Effector memory CD4-positive, alpha-beta T cell (primary cell): Measurements from ENCODE around the gene SETD6.

Source experiments
- DNase-seq, 3 donors: peaks; one replicate each; pipeline ENCODE4 v3.0.0-alpha.2; 2020
- H3K27ac ChIP-seq: 2 replicates; pipeline ENCODE4 v1.7.0; 2013; ENCODE audit warnings: mild to moderate bottlenecking, low read length, moderate library complexity; ENCODE audit not compliant: insufficient read depth, poor library complexity, severe bottlenecking
- H3K27me3 ChIP-seq: replicated peaks from 2 replicates; pipeline ENCODE4 v1.7.0; 2013; ENCODE audit warnings: mild to moderate bottlenecking, low read length; ENCODE audit not compliant: insufficient read depth, control insufficient read depth, poor library complexity, severe bottlenecking
- H3K36me3 ChIP-seq: 2 replicates; pipeline ENCODE4 v1.7.0; 2013; ENCODE audit warnings: mild to moderate bottlenecking, low read length, moderate library complexity; ENCODE audit not compliant: control insufficient read depth, insufficient read depth
- H3K4me1 ChIP-seq: 2 replicates; pipeline ENCODE4 v1.7.0; 2013; ENCODE audit warnings: low read length, mild to moderate bottlenecking; ENCODE audit not compliant: control insufficient read depth, insufficient read depth, poor library complexity, severe bottlenecking
- H3K4me3 ChIP-seq: 2 replicates; pipeline ENCODE4 v1.7.0; 2013; ENCODE audit warnings: low read length, low read depth, mild to moderate bottlenecking; ENCODE audit not compliant: insufficient read depth, poor library complexity, severe bottlenecking
- H3K9me3 ChIP-seq: 2 replicates; pipeline ENCODE4 v1.7.0; 2013; ENCODE audit warnings: mild to moderate bottlenecking, low read length, moderate library complexity; ENCODE audit not compliant: control insufficient read depth

Gene SETD6

GRCh38 chr16:58501242-58502131 is 13.8 kb upstream of the SETD6 start:
- H3K4me3 ChIP-seq = peak overlapping the region; percentile 64
- H3K27me3 ChIP-seq = peaks cover 5% of the 10 kb centered on the region
- peaks cover 19% of the 10 kb centered on the region for H3K4me1 ChIP-seq
- H3K27ac ChIP-seq = peak overlapping the region; percentile 4
- H3K36me3 ChIP-seq = no peaks in the 10 kb centered on the region
- H3K9me3 ChIP-seq = no peaks in the 10 kb centered on the region
- peak in 2 of 3 donors; percentile 24 to 46 for DNase-seq

- H3K27ac ChIP-seq = no peak overlapping the region
- peaks cover 5% of the 10 kb centered on the region for H3K27me3 ChIP-seq
- no peak overlapping the region for H3K4me3 ChIP-seq
- H3K36me3 ChIP-seq = no peaks in the 10 kb centered on the region
- H3K4me1 ChIP-seq = peaks cover 19% of the 10 kb centered on the region
- H3K9me3 ChIP-seq = no peaks in the 10 kb centered on the region
- no peak for DNase-seq
Observed at GRCh38 chr16:58502217-58502921, 12.9 kb upstream of the SETD6 start.

- Histone ChIP-seq H3K4me1 (peaks cover 19% of the 10 kb centered on the region), H3K4me3 (no peak overlapping the region), H3K27ac (no peak overlapping the region), H3K27me3 (peaks cover 5% of the 10 kb centered on the region), H3K9me3 (no peaks in the 10 kb centered on the region), H3K36me3 (no peaks in the 10 kb centered on the region)
- DNase-seq = no peak
Observed at GRCh38 chr16:58503166-58503862, 12.0 kb upstream of the SETD6 start.

- Histone ChIP-seq H3K27me3 (peaks cover 5% of the 10 kb centered on the region), H3K9me3 (no peaks in the 10 kb centered on the region), H3K4me3 (no peak overlapping the region), H3K27ac (no peak overlapping the region), H3K36me3 (no peaks in the 10 kb centered on the region), H3K4me1 (peaks cover 19% of the 10 kb centered on the region)
- no peak for DNase-seq
Observed at GRCh38 chr16:58503863-58504688, 11.2 kb upstream of the SETD6 start.

GRCh38 chr16:58506241-58507194 is 8.8 kb upstream of the SETD6 start:
- no peak for DNase-seq
- no peak overlapping the region for H3K4me3 ChIP-seq
- H3K27me3 ChIP-seq = no peaks in the 10 kb centered on the region
- H3K4me1 ChIP-seq = peaks cover 7% of the 10 kb centered on the region
- H3K27ac ChIP-seq = no peak overlapping the region
- no peaks in the 10 kb centered on the region for H3K9me3 ChIP-seq
- H3K36me3 ChIP-seq = no peaks in the 10 kb centered on the region

- no peak overlapping the region for H3K27ac ChIP-seq
- H3K4me3 ChIP-seq = no peak overlapping the region
- no peak for DNase-seq
- no peaks in the 10 kb centered on the region for H3K27me3 ChIP-seq
- no peaks in the 10 kb centered on the region for H3K4me1 ChIP-seq
- H3K36me3 ChIP-seq = no peaks in the 10 kb centered on the region
- H3K9me3 ChIP-seq = no peaks in the 10 kb centered on the region
Observed at GRCh38 chr16:58507195-58507962, 7.9 kb upstream of the SETD6 start.

GRCh38 chr16:58507963-58508670 is 7.2 kb upstream of the SETD6 start:
- Histone ChIP-seq H3K27me3 (no peaks in the 10 kb centered on the region), H3K4me3 (no peak overlapping the region), H3K4me1 (no peaks in the 10 kb centered on the region), H3K9me3 (no peaks in the 10 kb centered on the region), H3K36me3 (no peaks in the 10 kb centered on the region), H3K27ac (no peak overlapping the region)
- no peak for DNase-seq

- no peak for DNase-seq
- Histone ChIP-seq H3K4me3 (no peak overlapping the region), H3K36me3 (no peaks in the 10 kb centered on the region), H3K27me3 (no peaks in the 10 kb centered on the region), H3K9me3 (no peaks in the 10 kb centered on the region), H3K4me1 (no peaks in the 10 kb centered on the region), H3K27ac (no peak overlapping the region)
Observed at GRCh38 chr16:58508671-58509251, 6.6 kb upstream of the SETD6 start.
